Motor neuron (in vitro differentiated cells): ENCODE data around the gene C8B. TPM values are rescaled to one million over a fixed set of nuclear protein-coding genes. Genes with fewer than 3 reads are reported as not detected.

Experiments
- ATAC-seq, 8 experiments: fragments of 200-7000 bp; cut with Tn5 transposase; replicated peaks in 6 of 8; 2 replicates each; pipeline ENCODE4 v1.8.0; 2021; ENCODE audit warnings: mild to moderate bottlenecking in 8 of 8, moderate library complexity in 8 of 8
- H3K27ac ChIP-seq, 2 donors: fragments of 250-450 bp; sonication (Bioruptor Pico); 2 replicates each; pipeline ENCODE4 v1.9.0; 2021; ENCODE audit warnings: antibody characterized with exemption in 2 of 2, mild to moderate bottlenecking in 2 of 2, moderate library complexity in 1 of 2
- H3K4me1 ChIP-seq, 2 donors: fragments of 250-450 bp; sonication (Bioruptor Pico); replicated peaks in 1 of 2; 2 replicates each; pipeline ENCODE4 v1.6.1; 2021; ENCODE audit warnings: antibody characterized with exemption in 2 of 2, mild to moderate bottlenecking in 2 of 2, moderate library complexity in 1 of 2
- H3K4me3 ChIP-seq, 5 donors: fragments of 250-450 bp; sonication (Bioruptor Pico); 2 replicates each; pipeline ENCODE4 v1.9.0; 2021; ENCODE audit warnings: antibody characterized with exemption in 5 of 5, mild to moderate bottlenecking in 5 of 5, moderate library complexity in 4 of 5
- whole genome bisulfite sequencing, 10 experiments: fragments of 450-650 bp; shearing (Covaris generic); methylation state at CpG; one replicate each; pipeline ENCODE4 v1.0.0; 2022; 5-methylcytosine and 5-hydroxymethylcytosine counted together
- in situ Hi-C, 9 experiments: fragments of 400-800 bp; cut with MboI; loops; one replicate each; pipeline ENCODE4 v1.15.0; 2021; ENCODE audit warnings: low sequenced_read_pairs in 9 of 9, low pct_unique_long_range_greater_than_20kb in 2 of 9; ENCODE audit not compliant: unreplicated experiment in 9 of 9
- total RNA-seq, 8 experiments: library from RNA; unstranded; fragments of 300-600 nt; gene quantifications; 2 replicates each; pipeline versions ENCODE4 v1.2.3 to v1.2.4, GENCODE V29; 2022

The C8B gene
- total RNA-seq, 8 experiments from 2014 or later = 0.19 to 0.55 TPM; not detected in 6

- in situ Hi-C loops = no loop called here
- ATAC-seq = no peak
Measured at GRCh38 chr1:56967355-56967754, 1.5 kb upstream of the C8B start.

GRCh38 chr1:56966698-56966999 lies 834 bp upstream of the C8B start:
- in situ Hi-C loops = no loop called here
- Histone ChIP-seq H3K4me1 (peaks cover 12 to 24% of the 10 kb centered on the region in 2 donors), H3K27ac (no peak overlapping the region), H3K4me3 (no peak overlapping the region)
- WGBS, 10 experiments = 67 to 100% (median 89%) methylated on average over 1 of the region's 1 CpG; no CpG with 5 or more reads in 1 of the 10 experiments
- no peak for ATAC-seq

More at GRCh38 chr1:56967355-56967754, 1.5 kb upstream of the C8B start:
- WGBS, 10 experiments = 20 to 94% (median 87%) methylated on average over 1 to 3 of the region's 3 CpGs; no CpG with 5 or more reads in 4 of the 10 experiments
- Histone ChIP-seq H3K4me3 (no peak overlapping the region), H3K4me1 (peaks cover 12 to 24% of the 10 kb centered on the region in 2 donors), H3K27ac (no peak overlapping the region)

- 0 to 100% (median 96%) methylated on average over 1 to 3 of the region's 3 CpGs for WGBS, 10 experiments
- H3K4me3 ChIP-seq = no peak overlapping the region
- ATAC-seq = peak in 1 of 8 experiments; percentile 22
Measured at GRCh38 chr1:56965191-56965590, 624 bp downstream of the C8B start.

GRCh38 chr1:56964349-56965017 lies 1.3 kb downstream of the C8B start:
- WGBS, 10 experiments = 63 to 96% (median 90%) methylated on average over 1 to 9 of the region's 9 CpGs; no CpG with 5 or more reads in 2 of the 10 experiments
- no peak overlapping the region for H3K27ac ChIP-seq
- H3K4me1 ChIP-seq = peaks cover 12 to 24% of the 10 kb centered on the region in 2 donors
- in situ Hi-C loops = no loop called here
- no peak overlapping the region for H3K4me3 ChIP-seq
- peak in 5 of 8 experiments; percentile 32 to 97 (median 80) for ATAC-seq

More at GRCh38 chr1:56965191-56965590, 624 bp downstream of the C8B start:
- no peak overlapping the region for H3K27ac ChIP-seq
- H3K4me1 ChIP-seq = peaks cover 12 to 24% of the 10 kb centered on the region in 2 donors
- in situ Hi-C loops = no loop called here

GRCh38 chr1:56963667-56964066 lies 2.1 kb downstream of the C8B start:
- 60 to 100% (median 90%) methylated on average over 2 to 4 of the region's 4 CpGs; no CpG with 5 or more reads in 2 of the 10 experiments for WGBS, 10 experiments
- no peak overlapping the region for H3K27ac ChIP-seq
- peaks cover 13 to 26% of the 10 kb centered on the region in 2 donors for H3K4me1 ChIP-seq
- no peak overlapping the region for H3K4me3 ChIP-seq
- ATAC-seq = peak in 2 of 8 experiments; percentile 47 to 58
- in situ Hi-C loops = no loop called here

- H3K4me1 ChIP-seq = peaks cover 17 to 32% of the 10 kb centered on the region in 2 donors
- in situ Hi-C loops = no loop called here
- WGBS, 10 experiments = 73 to 100% (median 92%) methylated on average over 1 to 10 of the region's 10 CpGs; no CpG with 5 or more reads in 1 of the 10 experiments
- H3K27ac ChIP-seq = no peak overlapping the region
- ATAC-seq = no peak
- H3K4me3 ChIP-seq = no peak overlapping the region
Measured at GRCh38 chr1:56961426-56961825, 4.4 kb downstream of the C8B start.

GRCh38 chr1:56958526-56958925 lies 7.3 kb downstream of the C8B start:
- in situ Hi-C loops = no loop called here
- Histone ChIP-seq H3K27ac (no peak overlapping the region), H3K4me1 (peaks cover 12 to 14% of the 10 kb centered on the region in 2 donors), H3K4me3 (no peak overlapping the region)
- WGBS, 10 experiments = 53 to 100% (median 70%) methylated on average over 1 to 2 of the region's 2 CpGs; no CpG with 5 or more reads in 7 of the 10 experiments
- peak in 6 of 8 experiments; percentile 19 to 95 (median 87) for ATAC-seq

- ATAC-seq = no peak
- in situ Hi-C loops = no loop called here
- no peak overlapping the region for H3K4me3 ChIP-seq
- peaks cover 6 to 9% of the 10 kb centered on the region in 2 donors for H3K4me1 ChIP-seq
- WGBS, 10 experiments = 29 to 100% (median 76%) methylated on average over 1 to 3 of the region's 3 CpGs; no CpG with 5 or more reads in 1 of the 10 experiments
- H3K27ac ChIP-seq = no peak overlapping the region
Measured at GRCh38 chr1:56957931-56958330, 7.9 kb downstream of the C8B start.

GRCh38 chr1:56954664-56955063 lies 11.2 kb downstream of the C8B start:
- no peak for ATAC-seq
- Histone ChIP-seq H3K27ac (no peak overlapping the region), H3K4me3 (no peak overlapping the region), H3K4me1 (peaks cover 5 to 9% of the 10 kb centered on the region in 2 donors)
- in situ Hi-C loops = no loop called here
- 20 to 100% (median 84%) methylated on average over 1 of the region's 1 CpG; no CpG with 5 or more reads in 2 of the 10 experiments for WGBS, 10 experiments

- Histone ChIP-seq H3K4me1 (peaks cover 1 to 4% of the 10 kb centered on the region in 2 donors), H3K27ac (no peak overlapping the region), H3K4me3 (no peak overlapping the region)
- in situ Hi-C loops = no loop called here
- WGBS, 10 experiments = 47 to 100% (median 63%) methylated on average over 1 to 5 of the region's 5 CpGs; no CpG with 5 or more reads in 2 of the 10 experiments
- ATAC-seq = no peak
Measured at GRCh38 chr1:56953386-56953785, 12.4 kb downstream of the C8B start.

GRCh38 chr1:56952501-56952900 lies 13.3 kb downstream of the C8B start:
- ATAC-seq = no peak
- in situ Hi-C loops = no loop called here
- Histone ChIP-seq H3K4me1 (no peaks in the 10 kb centered on the region), H3K27ac (no peak overlapping the region), H3K4me3 (no peak overlapping the region)
- WGBS, 10 experiments = 27 to 100% (median 90%) methylated on average over 1 to 8 of the region's 8 CpGs

GRCh38 chr1:56948403-56949023 lies 17.3 kb downstream of the C8B start:
- H3K4me1 ChIP-seq = no peaks in the 10 kb centered on the region
- WGBS, 10 experiments = 43 to 100% (median 86%) methylated on average over 1 of the region's 1 CpG
- H3K4me3 ChIP-seq = no peak overlapping the region
- ATAC-seq = no peak
- no peak overlapping the region for H3K27ac ChIP-seq
- in situ Hi-C loops = no loop called here

- H3K4me3 ChIP-seq = no peak overlapping the region
- in situ Hi-C loops = no loop called here
- no peak overlapping the region for H3K27ac ChIP-seq
- 0 to 100% (median 50%) methylated on average over 1 of the region's 1 CpG; no CpG with 5 or more reads in 3 of the 10 experiments for WGBS, 10 experiments
- peaks cover under 1 to 6% of the 10 kb centered on the region in 2 donors for H3K4me1 ChIP-seq
- no peak for ATAC-seq
Measured at GRCh38 chr1:56940039-56940438, 25.8 kb downstream of the C8B start.
